Transverse colon (tissue), 4 donors: ENCODE results near the gene IL5RA. TPM values are rescaled to one million over a fixed set of nuclear protein-coding genes. Genes with fewer than 3 reads are reported as not detected.

Source experiments
- DNase-seq: peaks from one replicate; pipeline ENCODE4 v3.0.0-alpha.2; 2019
- H3K27ac ChIP-seq, 4 donors: fragments of 200-600 bp; sonication (generic); 2 replicates each; pipeline ENCODE4 v1.5.1; 2016 to 2018; ENCODE audit warnings: inconsistent platforms in 4 of 4
- H3K27me3 ChIP-seq: fragments of 200-600 bp; sonication (generic); 2 replicates; pipeline ENCODE4 v1.5.1; 2017; ENCODE audit warnings: inconsistent platforms
- H3K36me3 ChIP-seq, 4 donors: fragments of 200-600 bp; sonication (generic); 2 replicates each; pipeline ENCODE4 v1.5.1; 2017 to 2019; ENCODE audit warnings: inconsistent platforms in 4 of 4
- H3K4me1 ChIP-seq, 4 donors: fragments of 200-600 bp; sonication (generic); 2 replicates each; pipeline ENCODE4 v1.5.1; 2017 to 2020; ENCODE audit warnings: inconsistent platforms in 4 of 4
- H3K4me3 ChIP-seq, 4 donors: fragments of 200-600 bp; sonication (generic); 1 replicate in 1 of 4; 2 replicates in 3 of 4; pipeline versions ENCODE4 v1.5.1 to v1.6.1; 2017 to 2019; ENCODE audit warnings: inconsistent platforms in 4 of 4
- H3K9me3 ChIP-seq, 2 donors: fragments of 200-600 bp; sonication (generic); 2 replicates each; pipeline ENCODE4 v1.5.1; 2017 to 2019; ENCODE audit warnings: inconsistent platforms in 2 of 2
- EP300 ChIP-seq: sonication (generic); formaldehyde crosslinking; IDR thresholded peaks from one replicate; pipeline ENCODE4 v1.6.1; 2017; ENCODE audit warnings: antibody characterized with exemption, low read depth
- POLR2A ChIP-seq: fragments of 450-650 bp; IDR thresholded peaks from one replicate; pipeline ENCODE4 v1.6.1; 2016; ENCODE audit warnings: antibody characterized with exemption, mild to moderate bottlenecking, moderate library complexity
- POLR2AphosphoS5 ChIP-seq, 3 donors: sonication (generic); formaldehyde crosslinking; IDR thresholded peaks; one replicate each; pipeline ENCODE4 v1.6.1; 2016; ENCODE audit warnings: antibody characterized with exemption in 3 of 3
- WGBS, 2 donors: methylation state at CpG; one replicate each; pipeline ENCODE4 v1.1.5; 2018; ENCODE audit warnings: low coverage in 1 of 2; 5-methylcytosine and 5-hydroxymethylcytosine counted together
- in situ Hi-C, 4 donors: fragments of 200-750 bp; cut with MboI; loops; one replicate each; pipeline versions ENCODE4 v1.15.0 to v1.15.1; 2017; ENCODE audit warnings: low sequenced_read_pairs in 3 of 4, low pct_ligation_motif_present in 1 of 4, low pct_unique_long_range_greater_than_20kb in 1 of 4
- intact Hi-C: fragments of 100-400 bp; cut with DNase I; formaldehyde crosslinking; loops from one replicate; pipeline ENCODE4 v1.15.1; 2023; ENCODE audit warnings: low total_unique reads
- total RNA-seq, 4 donors: library from RNA; depleted of rRNA; stranded (reverse); fragments of >200 nt; gene quantifications; one replicate each; pipeline ENCODE4 v1.1.0, GENCODE V29; 2016
- TF ChIP-seq, protein P1 (sequence below), 5 experiments: fragments of 200-600 bp in 3 of 5; fragments of 450-650 bp in 2 of 5; sonication (generic) in 3 of 5; IDR thresholded peaks; 1 replicate in 2 of 5; 2 replicates in 3 of 5; pipeline ENCODE4 v1.5.1; 2016 to 2017; ENCODE audit warnings: antibody characterized with exemption in 5 of 5, inconsistent platforms in 3 of 5, mild to moderate bottlenecking in 2 of 5, moderate library complexity in 1 of 5

Gene IL5RA
- total RNA-seq, 4 donors from 2014 or later: 0.27 to 0.95 TPM; not detected in 2

DNA sequence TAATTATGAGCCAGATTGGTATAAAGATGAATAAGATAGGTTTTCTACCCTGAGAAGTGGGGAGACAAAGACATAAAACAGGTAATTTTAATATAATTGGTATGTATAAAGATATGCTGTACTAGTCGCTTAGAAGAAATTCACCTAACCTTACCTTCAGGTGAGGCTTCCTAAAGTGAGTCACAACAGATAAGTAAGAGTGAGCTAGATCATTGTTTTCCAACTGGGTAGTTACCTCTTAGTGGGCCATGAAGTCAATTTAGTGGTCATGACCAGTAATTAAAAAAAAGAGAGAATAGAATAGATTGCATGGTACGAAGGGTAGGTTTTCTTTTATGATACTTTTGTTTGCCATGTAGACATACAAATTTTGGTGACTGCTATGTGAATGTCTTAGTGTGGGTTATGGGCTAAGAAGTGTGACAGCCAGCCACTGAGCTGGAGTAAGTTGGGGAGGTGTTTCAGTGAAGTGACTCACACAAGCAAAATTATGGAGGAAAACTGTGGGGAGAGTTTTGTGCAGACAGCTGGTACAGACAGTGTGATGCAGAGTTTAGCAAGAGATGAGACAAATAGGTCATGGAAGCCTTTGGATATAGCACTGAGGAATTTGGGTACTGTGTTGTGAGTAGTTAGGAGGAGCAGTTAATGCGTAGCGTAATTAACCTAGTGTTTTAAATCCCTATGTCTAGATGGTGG, 24.7 kb upstream of the IL5RA start:
- no peak for DNase-seq
- no peak overlapping the region for H3K4me3 ChIP-seq
- 81 to 87% methylated on average over 4 of the region's 4 CpGs for WGBS, 2 donors
- in situ Hi-C loops (no loop called here), intact Hi-C loops (no loop called here)
- no peaks in the 10 kb centered on the region for H3K9me3 ChIP-seq
- H3K27ac ChIP-seq: no peak overlapping the region
- peaks cover 0 to 28% (median 5%) of the 10 kb centered on the region in 4 donors for H3K36me3 ChIP-seq
- TF ChIP-seq, protein P1, sequence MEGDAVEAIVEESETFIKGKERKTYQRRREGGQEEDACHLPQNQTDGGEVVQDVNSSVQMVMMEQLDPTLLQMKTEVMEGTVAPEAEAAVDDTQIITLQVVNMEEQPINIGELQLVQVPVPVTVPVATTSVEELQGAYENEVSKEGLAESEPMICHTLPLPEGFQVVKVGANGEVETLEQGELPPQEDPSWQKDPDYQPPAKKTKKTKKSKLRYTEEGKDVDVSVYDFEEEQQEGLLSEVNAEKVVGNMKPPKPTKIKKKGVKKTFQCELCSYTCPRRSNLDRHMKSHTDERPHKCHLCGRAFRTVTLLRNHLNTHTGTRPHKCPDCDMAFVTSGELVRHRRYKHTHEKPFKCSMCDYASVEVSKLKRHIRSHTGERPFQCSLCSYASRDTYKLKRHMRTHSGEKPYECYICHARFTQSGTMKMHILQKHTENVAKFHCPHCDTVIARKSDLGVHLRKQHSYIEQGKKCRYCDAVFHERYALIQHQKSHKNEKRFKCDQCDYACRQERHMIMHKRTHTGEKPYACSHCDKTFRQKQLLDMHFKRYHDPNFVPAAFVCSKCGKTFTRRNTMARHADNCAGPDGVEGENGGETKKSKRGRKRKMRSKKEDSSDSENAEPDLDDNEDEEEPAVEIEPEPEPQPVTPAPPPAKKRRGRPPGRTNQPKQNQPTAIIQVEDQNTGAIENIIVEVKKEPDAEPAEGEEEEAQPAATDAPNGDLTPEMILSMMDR (IDR thresholded peaks at IDR 0.05): no peak
- TF ChIP-seq EP300: no peak
- TF ChIP-seq POLR2A: no peak
- no peak for TF ChIP-seq POLR2AphosphoS5 (IDR thresholded peaks at IDR 0.05)
- peaks cover 0 to 31% (median 10%) of the 10 kb centered on the region in 4 donors for H3K4me1 ChIP-seq
- no peaks in the 10 kb centered on the region for H3K27me3 ChIP-seq

- 73 to 79% methylated on average over 4 to 6 of the region's 6 CpGs for WGBS, 2 donors
- DNase-seq: no peak
- no peak for TF ChIP-seq POLR2AphosphoS5 (IDR thresholded peaks at IDR 0.05)
- intact Hi-C loops: no loop called here
- Histone ChIP-seq H3K27ac (no peak overlapping the region), H3K36me3 (peaks cover 0 to 25% (median 7%) of the 10 kb centered on the region in 4 donors), H3K4me1 (peaks cover 0 to 31% (median 12%) of the 10 kb centered on the region in 4 donors), H3K9me3 (no peaks in the 10 kb centered on the region), H3K4me3 (no peak overlapping the region), H3K27me3 (no peaks in the 10 kb centered on the region)
- in situ Hi-C loops: no loop called here
These were observed 23.3 kb upstream of the IL5RA start for GRCh38 chr3:3133500-3133899.

DNA sequence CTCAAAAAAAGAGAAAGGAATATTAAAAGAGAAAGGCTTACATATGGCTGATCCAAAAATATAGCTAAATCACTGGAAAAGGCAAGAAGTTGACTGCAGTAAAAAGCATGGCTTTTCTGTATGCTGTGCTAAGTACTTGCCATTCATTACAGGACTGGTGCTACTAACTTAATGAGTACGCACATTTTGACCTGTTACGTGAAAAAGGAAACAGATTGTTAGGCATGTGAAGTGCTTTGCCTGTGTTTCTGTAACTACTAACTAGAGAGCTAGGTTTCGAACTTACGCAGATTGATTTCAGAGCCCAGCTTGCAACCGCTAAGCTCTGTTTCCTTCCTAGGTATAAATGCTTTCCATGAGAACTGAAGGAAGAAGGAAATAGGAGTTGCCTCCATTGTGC, 19.4 kb upstream of the IL5RA start:
- intact Hi-C loops (no loop called here), in situ Hi-C loops (no loop called here)
- no peaks in the 10 kb centered on the region for H3K27me3 ChIP-seq
- no peak overlapping the region for H3K27ac ChIP-seq
- peaks cover 0 to 20% (median 7%) of the 10 kb centered on the region in 4 donors for H3K36me3 ChIP-seq
- DNase-seq: no peak
- H3K9me3 ChIP-seq: no peaks in the 10 kb centered on the region
- H3K4me3 ChIP-seq: no peak overlapping the region
- WGBS, 2 donors: 64 to 67% methylated on average over 4 to 5 of the region's 5 CpGs
- TF ChIP-seq EP300: no peak
- TF ChIP-seq, protein P1 (IDR thresholded peaks at IDR 0.05): no peak
- TF ChIP-seq POLR2A: no peak
- H3K4me1 ChIP-seq: peaks cover 6 to 29% (median 18%) of the 10 kb centered on the region in 4 donors

DNA sequence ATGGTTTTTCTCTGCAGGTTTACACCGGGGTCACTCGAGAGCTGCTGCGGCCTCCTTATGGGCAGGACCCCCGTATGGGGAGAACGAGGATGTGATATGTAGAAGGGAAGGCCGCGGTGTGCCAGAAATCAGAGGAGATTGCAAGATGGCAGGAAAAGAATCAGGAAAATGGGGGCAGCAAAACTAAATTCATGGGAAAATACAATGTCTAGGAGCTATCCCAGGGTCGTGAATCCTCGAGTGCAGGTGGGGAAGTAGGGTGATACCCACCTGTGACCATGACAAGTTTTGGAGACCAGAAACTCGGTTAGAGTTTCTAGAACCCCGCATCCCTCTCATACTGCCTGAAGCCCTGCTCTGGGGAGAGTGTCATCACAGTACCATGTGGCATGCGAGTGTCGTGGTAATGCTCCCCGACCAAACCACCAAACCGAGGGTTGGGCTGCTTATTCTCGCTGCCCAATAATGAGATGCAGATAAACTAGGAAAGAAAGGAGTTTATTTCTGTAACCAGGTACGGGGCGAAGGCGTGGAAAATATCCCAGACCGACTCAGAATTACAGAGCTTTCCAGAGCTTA, 17.3 kb upstream of the IL5RA start:
- intact Hi-C loops: no loop called here
- DNase-seq: no peak
- no peak for TF ChIP-seq EP300

More for the DNA sequence above, 17.3 kb upstream of the IL5RA start:
- in situ Hi-C loops: no loop called here
- peak overlapping the region; percentile 89 to 94 (median 92) for H3K27ac ChIP-seq
- H3K27me3 ChIP-seq: no peaks in the 10 kb centered on the region
- H3K4me1 ChIP-seq: peaks cover 6 to 17% (median 12%) of the 10 kb centered on the region in 4 donors
- 11 to 15% methylated on average over 5 to 20 of the region's 20 CpGs for WGBS, 2 donors
- H3K4me3 ChIP-seq: peak overlapping the region; percentile 71 to 87 (median 82)
- H3K36me3 ChIP-seq: peaks cover 0 to 20% (median 7%) of the 10 kb centered on the region in 4 donors
- no peaks in the 10 kb centered on the region for H3K9me3 ChIP-seq
